ENCODE data around the gene DCST2. TPM values are rescaled to one million over a fixed set of nuclear protein-coding genes. Genes with fewer than 3 reads are reported as not detected.

DCST2 gene
- polyA plus RNA-seq, 10 donors: 0.40 to 1.9 (median 0.85) TPM

DNA sequence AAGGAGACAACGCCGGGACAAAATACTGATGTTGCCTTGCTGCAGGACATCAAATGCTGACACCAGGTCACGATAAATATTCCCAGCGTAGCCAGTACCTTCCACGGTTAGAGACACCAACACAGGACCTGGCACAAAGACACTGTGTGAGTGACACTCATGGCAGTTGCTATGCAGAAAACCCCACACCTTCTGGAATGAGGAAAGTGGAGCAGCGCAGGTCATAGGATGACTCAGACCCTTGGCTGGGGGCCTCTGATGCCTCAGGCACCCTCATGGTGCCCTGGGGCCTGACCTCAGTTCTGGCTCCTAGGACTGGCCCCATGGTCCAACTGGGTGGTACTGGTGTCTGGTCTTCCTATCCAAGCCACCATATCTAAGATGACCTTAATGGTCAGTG is 7.0 kb downstream of the DCST2 start:
- no peak for DNase-seq

- DNase-seq: no peak
These were observed 7.4 kb downstream of the DCST2 start for GRCh38 chr1:155026154-155026553.

DNA sequence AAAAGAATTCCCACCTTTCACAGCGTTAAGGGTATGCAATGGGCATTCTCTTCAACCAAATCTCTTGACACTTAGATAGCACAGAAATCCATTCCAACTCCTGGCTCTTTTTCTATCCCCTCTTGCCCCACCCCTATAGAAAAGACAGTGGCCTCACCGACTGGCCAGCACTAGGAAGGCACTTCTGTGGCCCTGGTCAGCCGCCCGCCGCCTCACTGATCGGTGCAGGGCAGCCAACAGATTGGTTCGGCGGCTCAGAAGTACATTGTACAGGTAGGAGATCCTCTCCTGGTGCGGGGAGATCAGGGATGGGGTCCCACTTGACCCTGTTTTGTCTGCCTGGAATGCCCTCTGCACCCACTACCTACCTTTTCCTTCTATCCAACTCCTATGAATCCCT is 9.3 kb downstream of the DCST2 start:
- no peak for DNase-seq

GRCh38 chr1:155023627-155024026 is 10.0 kb downstream of the DCST2 start:
- DNase-seq: no peak

GRCh38 chr1:155022927-155023236 is 10.7 kb downstream of the DCST2 start:
- no peak for DNase-seq

GRCh38 chr1:155022136-155022926 is 11.2 kb downstream of the DCST2 start:
- no peak for DNase-seq

GRCh38 chr1:155019377-155020245 is 14.0 kb downstream of the DCST2 start:
- no peak for DNase-seq

- no peak for DNase-seq
These were observed 14.8 kb downstream of the DCST2 start for GRCh38 chr1:155018617-155019348.

DNA sequence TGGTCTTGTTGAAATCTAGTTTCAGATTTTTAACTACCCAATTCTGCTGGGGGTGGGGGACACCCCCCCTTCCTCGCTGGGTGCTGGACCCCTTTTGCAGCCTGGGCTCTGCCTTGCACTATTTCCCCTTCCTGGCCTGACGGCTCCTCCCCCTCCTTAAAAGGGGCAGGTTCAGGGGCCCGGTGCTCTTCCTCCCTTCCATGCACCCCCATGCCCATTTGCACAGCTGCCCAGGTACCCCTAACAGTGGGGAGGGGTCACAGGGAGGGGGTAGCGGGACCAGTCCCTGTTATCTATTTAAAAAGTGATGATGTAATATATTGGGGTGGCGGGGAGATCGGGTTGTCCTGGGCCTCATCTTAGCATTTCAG is 15.7 kb downstream of the DCST2 start:
- no peak for DNase-seq

DNA sequence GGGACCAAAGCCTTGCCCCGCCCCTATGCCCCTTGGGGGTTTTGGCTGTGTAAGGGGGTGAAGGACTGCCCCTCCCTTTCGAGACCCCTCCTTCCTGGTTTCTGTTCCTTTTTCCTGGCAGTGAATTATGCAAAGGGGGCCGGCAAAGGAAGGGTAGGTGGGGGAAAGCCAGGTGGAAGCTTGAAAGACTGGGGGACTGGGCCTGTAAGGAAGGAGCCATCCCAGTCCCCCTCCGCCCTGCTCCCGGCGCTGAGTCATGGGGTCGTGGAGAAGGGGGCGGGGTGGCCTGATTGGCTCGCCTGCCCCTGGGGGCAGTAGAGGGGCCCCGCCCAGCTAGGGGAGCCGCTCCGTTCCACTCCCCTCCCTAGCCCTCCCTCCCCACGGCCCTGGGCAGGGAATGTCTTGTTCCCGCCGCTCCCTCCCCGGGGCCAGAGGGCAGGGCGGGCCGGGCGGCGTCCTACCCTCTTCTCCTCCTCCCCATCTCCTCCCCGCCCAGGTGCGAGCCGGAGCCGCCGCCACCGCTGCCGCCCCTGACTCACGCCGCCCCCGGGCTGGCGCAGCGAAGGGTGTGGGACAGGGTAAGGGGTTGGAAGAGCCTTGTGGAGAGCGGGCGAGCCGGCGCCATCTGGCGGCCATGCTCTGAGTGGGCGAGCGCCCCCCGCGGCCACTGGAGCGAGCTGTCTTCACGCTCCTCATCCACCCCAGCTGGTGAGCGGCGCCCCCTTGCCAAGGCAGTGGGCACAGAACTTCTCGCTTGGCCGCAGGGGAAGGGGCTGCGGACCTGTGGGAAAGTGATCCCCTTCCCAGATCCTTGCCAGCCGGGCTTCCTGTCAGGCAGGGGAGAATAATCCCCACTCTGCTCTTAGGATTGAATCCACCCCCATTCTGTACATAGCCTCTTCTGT is 16.3 kb downstream of the DCST2 start:
- DNase-seq: peak; percentile 85 to 96 (median 89)

DNA sequence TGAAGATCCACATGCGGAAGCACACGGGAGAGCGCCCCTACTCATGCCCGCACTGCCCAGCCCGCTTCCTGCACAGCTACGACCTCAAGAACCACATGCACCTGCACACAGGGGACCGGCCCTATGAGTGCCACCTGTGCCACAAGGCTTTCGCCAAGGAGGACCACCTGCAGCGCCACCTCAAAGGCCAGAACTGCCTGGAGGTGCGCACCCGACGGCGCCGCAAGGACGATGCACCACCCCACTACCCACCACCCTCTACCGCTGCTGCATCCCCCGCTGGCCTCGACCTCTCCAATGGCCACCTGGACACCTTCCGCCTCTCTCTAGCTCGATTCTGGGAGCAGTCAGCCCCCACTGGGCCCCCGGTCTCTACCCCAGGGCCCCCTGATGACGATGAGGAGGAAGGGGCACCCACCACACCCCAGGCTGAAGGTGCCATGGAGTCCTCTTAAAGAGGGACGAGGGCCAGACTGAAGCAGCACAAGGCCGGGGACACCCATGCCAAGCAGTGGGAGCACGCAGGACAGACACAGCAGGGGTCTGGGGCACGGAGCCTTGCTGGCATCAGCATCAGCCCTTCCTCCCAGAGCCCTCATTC is 17.2 kb downstream of the DCST2 start:
- DNase-seq: no peak

- DNase-seq: no peak
These were observed 17.9 kb downstream of the DCST2 start for GRCh38 chr1:155015527-155016230.

- DNase-seq: no peak
These were observed 18.7 kb downstream of the DCST2 start for GRCh38 chr1:155014709-155015508.

DNA sequence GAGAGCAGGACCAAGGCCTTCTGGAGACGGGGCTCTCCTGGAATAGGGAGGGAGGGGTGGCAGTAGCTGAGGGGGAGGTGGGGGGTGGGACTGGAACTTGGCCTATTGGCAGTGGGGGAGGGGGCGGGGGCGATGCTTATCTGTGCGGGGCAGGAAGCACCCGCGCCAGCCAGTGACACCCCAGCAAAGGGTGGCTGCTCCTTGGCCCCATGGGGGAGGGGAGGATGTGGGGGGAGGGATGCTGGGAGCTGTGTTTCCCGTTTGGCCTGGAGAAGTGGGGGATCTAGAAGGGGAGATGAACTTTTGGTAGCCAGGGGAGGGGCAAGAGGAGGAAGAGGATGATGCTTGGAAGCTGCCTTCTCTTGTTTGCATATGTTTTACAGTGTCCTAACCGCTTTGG is 19.9 kb downstream of the DCST2 start:
- no peak for DNase-seq

GRCh38 chr1:155012776-155013602 is 20.6 kb downstream of the DCST2 start:
- no peak for DNase-seq

DNA sequence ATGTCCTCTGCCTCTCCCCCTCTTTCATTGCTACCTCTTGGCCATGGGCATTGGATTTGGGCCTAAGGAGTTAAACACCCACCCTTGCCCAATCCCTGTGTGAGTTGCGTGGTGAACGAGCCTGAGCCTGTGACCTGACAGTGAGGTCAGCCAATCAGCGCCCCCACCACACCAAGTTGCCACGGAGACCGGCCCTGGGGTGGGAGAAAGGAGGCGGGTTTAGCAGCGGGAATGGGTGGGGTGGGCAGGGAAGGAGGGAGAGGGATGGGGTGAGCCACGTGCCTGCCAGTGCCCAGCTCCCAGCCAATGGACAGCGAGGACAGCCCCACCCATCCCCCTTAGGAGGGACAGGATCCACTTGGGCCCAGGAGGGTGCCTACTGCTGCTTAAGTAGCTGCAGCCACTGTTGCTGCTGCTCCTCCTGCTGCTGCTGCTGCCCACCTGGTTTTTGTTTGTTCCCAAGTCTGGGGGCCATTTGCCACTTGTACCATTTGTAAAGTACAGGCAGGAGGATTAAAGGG is 21.5 kb downstream of the DCST2 start:
- no peak for DNase-seq

DNA sequence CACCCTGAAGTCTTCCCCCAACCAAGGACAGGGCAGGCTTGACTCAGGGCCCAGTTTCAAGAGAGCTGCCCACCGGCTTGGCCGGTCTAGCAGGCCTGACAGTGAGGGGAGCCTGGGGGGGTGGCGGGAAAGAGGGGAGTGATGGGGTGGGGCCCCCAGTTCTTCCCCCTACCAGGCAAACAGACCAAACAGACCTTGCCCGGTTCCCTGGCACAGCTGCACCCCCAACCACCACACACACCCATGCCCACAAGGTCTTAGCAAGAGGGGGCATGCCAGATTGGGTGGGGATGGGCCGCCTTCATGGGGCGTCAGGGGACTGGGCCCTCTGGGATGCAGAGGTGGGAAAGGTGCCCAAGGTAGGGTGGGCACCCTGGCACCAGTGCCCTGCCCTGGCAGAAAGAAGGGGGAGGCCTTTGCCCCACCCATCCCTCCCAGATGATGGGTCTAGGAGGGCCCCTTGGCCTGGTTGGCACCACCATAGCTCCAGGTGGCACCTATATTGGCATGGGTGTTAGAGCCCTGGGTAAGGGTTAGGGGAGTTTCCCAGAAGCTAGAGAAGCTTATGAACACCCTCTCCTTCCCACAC is 22.1 kb downstream of the DCST2 start:
- DNase-seq: no peak

- DNase-seq: no peak
These were observed 22.6 kb downstream of the DCST2 start for GRCh38 chr1:155011004-155011416.

Data from muscle of back (tissue), 11 donors.